CD1c-positive myeloid dendritic cell (primary cell): Measurements from ENCODE around the gene MRTO4.
"Not testable (repeated sequence)": the region's sequence is repeated elsewhere in the genome, so short reads cannot be mapped to it uniquely, and the experiment has no call there.

ENCODE experiments used
- DNase-seq: peaks from one replicate; pipeline ENCODE4 v3.0.0-alpha.2; 2016; ENCODE audit errors: extremely low spot score

Gene MRTO4

DNA sequence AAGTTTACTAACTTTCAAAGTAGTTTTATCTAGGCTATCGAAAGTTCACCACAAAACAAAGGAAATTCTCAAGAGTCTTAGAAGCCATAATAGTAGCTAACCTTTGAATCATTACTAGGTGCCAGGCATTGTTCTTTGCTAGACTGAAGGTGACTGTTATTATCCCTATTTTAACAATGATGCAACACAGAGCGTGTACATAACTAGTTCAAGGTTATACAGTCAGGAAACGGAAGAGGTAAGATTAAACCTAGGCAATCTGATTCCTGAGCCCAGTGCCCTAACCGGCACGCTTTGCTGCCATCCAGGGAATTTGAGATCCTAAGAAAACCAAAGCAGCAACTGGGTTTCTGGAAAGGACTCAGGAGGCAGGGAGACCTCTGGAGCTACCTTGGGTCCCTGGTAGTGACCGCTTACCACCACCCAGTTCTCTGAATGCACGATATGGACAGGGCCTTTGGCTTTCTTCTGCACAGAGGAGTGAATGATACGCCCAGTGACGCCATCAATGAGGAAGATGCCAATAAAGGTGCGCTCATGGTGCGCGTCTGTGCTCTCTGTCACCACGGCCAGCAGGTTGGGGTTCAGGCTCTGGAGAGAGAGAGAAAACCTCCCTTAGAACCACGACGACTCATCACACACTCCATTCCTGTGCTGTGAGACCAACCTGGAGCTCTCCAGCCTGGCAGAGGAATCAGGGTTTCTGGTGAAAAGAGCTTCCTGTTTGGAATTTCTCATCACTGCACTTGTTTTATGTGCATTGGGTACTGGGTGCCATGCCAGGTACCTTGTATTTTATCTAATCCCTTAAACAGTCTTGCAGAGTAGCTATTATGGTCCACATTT lies 28.4 kb upstream of the MRTO4 start:
- DNase-seq, result no peak

GRCh38 chr1:19229229-19229628 lies 22.4 kb upstream of the MRTO4 start:
- DNase-seq, result no peak

GRCh38 chr1:19229828-19230325 lies 21.7 kb upstream of the MRTO4 start:
- DNase-seq, result no peak

GRCh38 chr1:19231736-19232523 lies 19.7 kb upstream of the MRTO4 start:
- not testable (repeated sequence) for DNase-seq

DNA sequence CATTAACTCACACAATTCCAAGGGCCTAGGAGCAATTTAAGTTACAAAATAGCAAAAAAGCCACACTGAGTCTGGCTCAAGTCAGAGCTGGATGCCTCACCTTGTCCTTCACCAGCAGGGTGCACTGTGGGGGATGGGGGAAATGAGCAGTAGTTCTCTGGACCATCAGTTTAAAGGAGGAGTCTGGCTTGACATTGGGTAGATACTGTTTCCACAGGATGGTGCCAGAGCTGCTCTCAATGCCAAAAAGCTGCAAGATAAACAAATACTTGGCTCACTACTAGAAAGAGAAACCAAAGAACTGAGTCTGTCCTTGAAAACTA lies 19.1 kb upstream of the MRTO4 start:
- no peak for DNase-seq

GRCh38 chr1:19234224-19234623 lies 17.4 kb upstream of the MRTO4 start:
- DNase-seq, result no peak

DNA sequence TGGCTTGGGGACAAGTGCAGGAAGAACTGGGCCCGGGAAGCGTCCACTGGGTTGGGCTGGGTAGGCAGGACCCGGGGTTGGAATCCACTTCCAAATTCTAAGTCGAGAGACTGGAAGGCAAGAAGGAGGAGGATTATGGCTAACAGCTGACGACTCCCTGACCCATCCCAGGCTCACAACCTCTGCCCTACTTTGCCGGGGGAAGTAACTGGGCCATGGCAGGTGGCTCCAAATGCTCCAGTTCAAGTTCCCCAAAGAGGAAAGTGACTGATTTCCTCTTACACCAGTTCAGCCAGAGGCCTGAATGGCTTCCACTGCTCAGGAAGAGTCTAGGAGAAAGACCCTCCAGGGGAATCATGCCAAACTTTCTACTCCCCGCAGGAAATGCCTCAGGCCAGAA lies 11.7 kb upstream of the MRTO4 start:
- peak; percentile 34 for DNase-seq

DNA sequence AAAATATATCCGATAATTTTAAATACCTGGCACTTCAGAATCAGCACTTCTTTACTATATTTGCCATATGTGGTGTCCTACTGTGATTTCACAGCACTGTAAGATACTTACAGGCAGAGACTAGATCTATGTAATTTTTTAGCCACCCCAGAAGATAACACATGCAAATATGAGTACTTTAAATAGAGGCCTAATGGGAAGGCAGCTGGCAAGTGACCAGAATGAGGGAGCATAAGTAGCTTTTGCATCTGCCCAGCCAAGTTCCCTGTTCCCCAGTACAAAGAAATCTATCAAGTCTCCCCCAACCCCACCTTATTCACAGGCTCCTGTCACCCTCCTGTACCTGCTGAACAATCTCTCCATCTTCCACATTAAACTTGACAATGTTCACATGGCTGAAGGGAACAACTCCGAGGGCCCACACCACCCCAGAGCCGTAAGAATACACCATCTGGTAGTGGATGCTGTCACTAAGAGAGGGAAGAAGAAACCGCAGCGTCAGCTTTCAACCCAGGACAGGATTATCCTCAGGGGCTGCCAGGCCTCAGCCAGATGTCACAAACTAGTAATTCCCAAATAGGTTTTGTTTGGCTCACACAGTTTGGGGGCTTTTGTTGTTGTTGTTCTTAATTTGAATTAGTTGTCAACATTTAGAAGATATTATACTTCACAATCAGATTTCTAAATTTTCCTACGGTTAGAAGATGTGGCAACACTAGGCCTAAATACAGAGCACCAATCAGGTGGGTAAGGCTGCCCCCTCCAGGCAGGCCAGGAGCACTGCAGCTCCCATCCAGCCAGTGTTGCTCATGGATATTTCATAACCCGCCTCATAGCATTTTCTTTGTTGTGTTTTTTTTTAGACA lies 10.7 kb upstream of the MRTO4 start:
- peak; percentile 72 for DNase-seq

DNA sequence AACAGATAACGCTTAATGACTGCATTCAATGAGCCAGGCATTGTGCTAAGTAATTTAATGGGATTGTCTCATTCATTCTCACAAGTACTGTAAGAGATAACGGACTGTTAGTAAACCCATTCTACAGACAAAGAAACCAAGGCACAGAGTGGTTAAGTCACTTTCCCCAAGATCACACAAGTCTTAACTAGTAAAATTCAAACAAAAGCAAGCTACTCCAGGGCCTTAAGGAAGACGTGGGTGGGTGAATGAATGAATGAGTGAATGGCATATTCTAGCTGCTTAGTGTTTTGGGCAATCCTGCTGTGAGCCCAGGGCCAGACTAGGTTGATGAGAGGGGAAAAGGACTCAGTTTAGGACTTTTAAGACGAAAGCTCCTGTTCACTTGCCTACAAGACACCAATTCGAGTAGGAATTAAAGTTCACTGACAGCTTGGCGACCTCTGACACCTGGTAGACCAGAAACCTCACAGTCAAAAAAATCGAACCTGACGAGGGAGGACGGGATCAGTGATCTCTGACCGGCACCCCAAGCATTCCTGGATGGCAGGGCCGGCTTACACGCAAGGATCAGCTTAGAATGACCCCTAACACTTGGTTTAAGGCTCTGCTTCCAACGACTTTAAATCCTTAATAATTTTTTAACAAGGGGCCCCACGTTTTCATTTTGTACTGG lies 838 bp upstream of the MRTO4 start:
- no peak for DNase-seq

DNA sequence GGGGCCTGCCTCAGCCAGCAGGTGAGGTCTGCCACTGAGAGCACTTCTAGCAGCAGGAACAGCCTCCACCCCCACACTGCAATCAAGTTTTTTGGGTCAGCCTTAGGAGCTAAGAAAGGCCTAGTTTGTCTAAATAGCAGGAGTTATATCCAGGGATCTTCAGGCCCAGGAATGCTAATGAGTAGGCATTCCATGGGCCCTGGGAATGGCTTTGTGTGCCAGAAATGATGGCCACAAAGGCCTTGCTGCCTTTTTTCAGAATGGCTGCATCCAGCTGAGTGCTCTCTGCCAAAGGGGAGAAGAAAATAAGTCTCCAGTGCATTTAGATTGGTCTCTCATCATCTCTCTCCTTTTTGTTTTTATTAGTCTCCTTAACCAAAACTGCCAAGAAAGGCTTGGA lies 2.8 kb downstream of the MRTO4 start:
- DNase-seq, result no peak

DNA sequence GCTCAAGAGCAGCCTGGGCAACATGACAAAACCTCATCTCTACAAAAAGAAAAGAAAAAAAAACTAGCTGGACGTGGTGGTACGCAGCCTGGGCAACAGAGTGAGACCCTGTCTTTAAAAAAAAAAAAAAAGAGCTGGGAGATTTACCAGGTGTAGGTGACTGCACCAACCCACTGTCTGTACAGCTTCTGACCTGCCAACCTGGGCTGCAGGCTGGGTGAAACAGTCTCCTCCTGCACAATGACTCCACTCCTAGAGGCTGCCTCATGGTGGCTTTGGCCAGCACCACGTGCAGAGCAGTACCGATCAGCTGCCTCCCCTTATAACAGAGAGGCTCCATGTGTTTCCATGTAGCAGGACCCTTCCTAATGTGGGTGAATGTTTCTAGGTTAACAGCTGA lies 3.7 kb downstream of the MRTO4 start:
- no peak for DNase-seq

- DNase-seq, result not testable (repeated sequence)
Observed at GRCh38 chr1:19256301-19256700, 4.7 kb downstream of the MRTO4 start.

DNA sequence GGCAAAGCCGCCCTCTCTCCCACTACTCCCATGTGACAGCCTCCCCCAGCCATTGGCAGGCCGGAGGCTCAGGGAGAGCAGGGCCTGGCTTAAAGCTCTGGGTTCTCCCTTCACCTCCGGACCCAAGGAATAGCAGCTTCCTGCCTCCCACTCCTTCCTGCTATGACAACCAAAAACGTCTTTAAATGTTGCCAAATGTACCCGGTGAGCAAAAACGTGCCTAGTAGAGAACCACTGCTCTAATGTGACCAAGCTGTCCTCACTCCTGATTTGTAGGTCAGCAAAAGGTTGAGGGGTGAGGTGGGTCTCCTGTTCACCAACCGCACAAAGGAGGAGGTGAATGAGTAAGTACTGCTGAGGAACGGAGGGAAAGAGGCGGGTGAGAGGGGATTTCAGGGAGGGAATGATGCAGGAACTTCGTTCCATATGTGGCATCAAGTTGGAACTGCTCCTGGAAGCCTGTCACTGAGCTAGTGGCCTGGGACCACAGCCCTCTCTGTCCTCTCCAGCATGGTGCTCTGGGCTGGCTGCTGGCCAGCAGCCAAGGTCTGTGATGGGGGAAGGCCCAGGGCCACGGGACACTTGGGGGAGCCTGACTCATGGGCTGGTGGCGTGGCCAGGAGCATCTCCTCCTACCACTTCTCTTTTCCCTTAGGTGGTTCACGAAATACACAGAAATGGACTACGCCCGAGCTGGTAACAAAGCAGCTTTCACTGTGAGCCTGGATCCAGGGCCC lies 5.7 kb downstream of the MRTO4 start:
- peak; percentile 89 for DNase-seq

DNA sequence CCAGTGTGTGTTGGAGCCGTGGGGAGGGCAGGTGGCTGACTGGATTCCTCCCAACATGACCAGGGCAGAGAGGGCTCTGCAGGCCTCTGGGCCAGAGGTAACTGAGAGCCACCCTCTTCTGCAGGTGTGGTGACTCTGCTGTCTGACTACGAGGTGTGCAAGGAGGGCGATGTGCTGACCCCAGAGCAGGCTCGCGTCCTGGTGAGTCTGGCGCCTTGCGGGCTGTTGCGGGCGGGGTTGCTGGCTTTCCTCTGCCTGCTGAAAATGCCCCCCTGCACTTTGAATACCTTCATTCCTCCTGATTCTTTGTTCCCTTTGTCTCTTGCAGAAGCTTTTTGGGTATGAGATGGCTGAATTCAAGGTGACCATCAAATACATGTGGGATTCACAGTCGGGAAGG lies 6.7 kb downstream of the MRTO4 start:
- no peak for DNase-seq

GRCh38 chr1:19260211-19261138 lies 8.9 kb downstream of the MRTO4 start:
- peak; percentile 74 for DNase-seq

- no peak for DNase-seq
Observed at GRCh38 chr1:19262047-19262446, 10.4 kb downstream of the MRTO4 start.

DNA sequence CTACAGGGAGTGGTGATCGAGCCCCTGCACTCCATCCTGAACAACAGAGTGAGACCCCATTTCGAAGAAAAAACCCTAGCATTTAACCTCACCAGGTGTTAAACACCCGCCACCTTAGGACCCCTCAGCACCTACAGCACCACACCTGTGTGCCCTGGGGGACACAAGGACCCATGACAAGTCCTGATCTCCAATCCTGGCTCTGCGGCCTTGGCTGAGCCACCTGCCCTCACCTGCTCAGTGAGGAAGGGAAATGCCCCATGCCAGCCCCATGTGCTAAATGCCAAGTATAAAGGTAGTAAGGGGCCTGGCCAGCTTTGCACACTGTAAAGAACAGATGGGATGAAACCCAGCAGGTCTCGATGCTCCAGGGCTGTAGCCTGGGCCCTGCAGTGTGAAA lies 11.1 kb downstream of the MRTO4 start:
- no peak for DNase-seq

GRCh38 chr1:19268445-19268844 lies 16.8 kb downstream of the MRTO4 start:
- DNase-seq, result no peak

DNA sequence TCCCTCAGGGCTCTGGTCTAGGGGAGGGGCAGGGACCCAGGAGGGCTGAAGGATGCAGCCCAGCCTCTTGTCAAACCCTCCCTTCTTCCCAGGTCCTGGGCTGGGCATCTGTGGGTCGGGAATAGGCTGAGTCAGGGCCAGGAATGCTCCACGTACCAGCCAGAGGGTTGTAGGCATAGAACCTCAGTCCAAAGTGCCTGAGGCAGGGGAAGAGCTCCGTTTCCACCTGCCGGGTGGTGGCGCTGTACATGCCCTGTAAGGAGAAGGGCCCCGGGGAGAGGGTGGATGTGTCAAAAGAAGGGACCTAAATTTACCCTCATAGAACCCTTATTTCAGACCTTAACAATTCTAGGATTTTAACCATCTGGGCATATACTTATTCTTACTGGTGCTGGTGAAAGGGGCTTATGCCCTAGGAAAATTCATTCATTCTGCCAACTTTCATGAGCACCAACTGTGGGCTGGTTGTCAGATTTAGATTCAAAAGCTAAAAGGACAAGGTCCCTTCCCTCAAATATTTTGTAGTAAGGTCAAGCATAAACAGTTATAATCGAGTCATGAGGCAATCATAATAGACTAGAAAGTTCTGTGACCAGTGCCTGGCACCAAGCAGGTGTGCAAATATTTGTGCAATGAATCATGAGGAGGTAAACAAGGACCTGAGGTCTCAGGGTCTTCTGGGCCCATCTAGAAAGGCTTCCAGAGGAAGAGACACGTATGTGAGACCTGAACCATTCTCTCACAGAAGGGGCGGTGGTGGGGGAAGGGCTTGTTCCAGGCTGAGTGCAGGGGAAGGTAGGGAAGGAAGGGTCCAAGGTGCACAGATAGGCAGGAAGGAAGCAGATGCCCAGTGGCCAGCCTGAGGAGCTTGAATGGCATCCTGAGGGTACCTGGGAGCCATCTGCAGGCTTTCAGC lies 18.1 kb downstream of the MRTO4 start:
- not testable (repeated sequence) for DNase-seq
